ENCODE measurements around the gene RHBDL2. TPM values are rescaled to one million over a fixed set of nuclear protein-coding genes. Genes with fewer than 3 reads are reported as not detected.
A peak's percentile ranks its signal among the peaks of the same experiment; 100 is the strongest.

RHBDL2 gene
- total RNA-seq, 3 donors from 2014 or later (not counting 1 experiment from before 2014, with no cell fraction given), result not detected

- Mint-ChIP-seq H3K4me3 (no peak overlapping the region), H3K4me1 (peaks cover 20 to 22% of the 10 kb centered on the region in 2 donors), H3K27me3 (ENCODE audit: low read depth in 2 of 2) (no peaks in the 10 kb centered on the region), H3K27ac (no peak overlapping the region), H3K9me3 (no peaks in the 10 kb centered on the region), H3K36me3 (no peaks in the 10 kb centered on the region)
- H3K4me1 ChIP-seq (ENCODE audit: control insufficient read depth, insufficient read depth, low read length), result peaks cover 13% of the 10 kb centered on the region
- no peaks in the 10 kb centered on the region for H3K27me3 ChIP-seq (ENCODE audit: control insufficient read depth, insufficient read depth, low read length)
- ATAC-seq (no peak), DNase-seq (no peak)
- no peak overlapping the region for H3K4me3 ChIP-seq (ENCODE audit: low read length)
- 88% methylated on average over 2 of the region's 2 CpGs for WGBS (ENCODE audit: insufficient coverage)
- H3K9me3 ChIP-seq (ENCODE audit: control insufficient read depth, insufficient read depth, low read length), result no peaks in the 10 kb centered on the region
- no peaks in the 10 kb centered on the region for H3K36me3 ChIP-seq (ENCODE audit: control insufficient read depth, insufficient read depth, low read length)
- no peak overlapping the region for H3K27ac ChIP-seq (ENCODE audit: low read length)
- intact Hi-C loops (cut with micrococcal nuclease), result no loop called here
- no peak for TF ChIP-seq CTCF (IDR thresholded peaks at IDR 0.05)
Observed at GRCh38 chr1:38875811-38876210, 65.8 kb downstream of the RHBDL2 start.

- Histone ChIP-seq H3K27ac (ENCODE audit: low read length) (peak within 1 kb of the TSS; percentile 65), H3K4me3 (ENCODE audit: low read length) (peak within 1 kb of the TSS; percentile 80), H3K27me3 (ENCODE audit: control insufficient read depth, insufficient read depth, low read length) (no peaks in the 10 kb centered on the region), H3K36me3 (ENCODE audit: control insufficient read depth, insufficient read depth, low read length) (no peaks in the 10 kb centered on the region), H3K4me1 (ENCODE audit: control insufficient read depth, insufficient read depth, low read length) (peaks cover 13% of the 10 kb centered on the region), H3K9me3 (ENCODE audit: control insufficient read depth, insufficient read depth, low read length) (no peaks in the 10 kb centered on the region)
- ATAC-seq, result peak; percentile 98 to 99 (median 99)
- Mint-ChIP-seq H3K4me1 (peaks cover 22 to 25% of the 10 kb centered on the region in 2 donors), H3K4me3 (peak within 1 kb of the TSS; percentile 89), H3K27ac (peak within 1 kb of the TSS; percentile 84 to 89), H3K27me3 (ENCODE audit: low read depth in 2 of 2) (no peaks in the 10 kb centered on the region), H3K36me3 (no peaks in the 10 kb centered on the region), H3K9me3 (no peaks in the 10 kb centered on the region)
- TF ChIP-seq CTCF (IDR thresholded peaks at IDR 0.05), result no peak
- under 1% methylated on average over 68 of the region's 69 CpGs for WGBS (ENCODE audit: insufficient coverage)
- DNase-seq, result peak; percentile 96 to 99
- intact Hi-C loops (cut with micrococcal nuclease), result loop anchor here (1.0 to 5.0 kb wide), 2 partner anchors 14 to 154 kb away; partner anchors contain the start of genes NDUFS5 and RRAGC
Observed at GRCh38 chr1:38873027-38873969, 68.3 kb downstream of the RHBDL2 start, which contains the start of gene MYCBP. TSS of gene MYCBP (minus strand) at chr1:38873348. CDS start at chr1:38873305, 43 bp downstream.

- TF ChIP-seq CTCF (IDR thresholded peaks at IDR 0.05), result no peak
- ATAC-seq, result peak; percentile 0 to 41 (median 1)
- Histone ChIP-seq H3K4me1 (ENCODE audit: control insufficient read depth, insufficient read depth, low read length) (peaks cover 13% of the 10 kb centered on the region), H3K36me3 (ENCODE audit: control insufficient read depth, insufficient read depth, low read length) (no peaks in the 10 kb centered on the region), H3K9me3 (ENCODE audit: control insufficient read depth, insufficient read depth, low read length) (no peaks in the 10 kb centered on the region), H3K27me3 (ENCODE audit: control insufficient read depth, insufficient read depth, low read length) (no peaks in the 10 kb centered on the region), H3K27ac (ENCODE audit: low read length) (peak overlapping the region; percentile 59), H3K4me3 (ENCODE audit: low read length) (peak overlapping the region; percentile 80)
- H3K9me3 Mint-ChIP-seq, result no peaks in the 10 kb centered on the region
- peak overlapping the region; percentile 84 to 89 for H3K27ac Mint-ChIP-seq
- peak in 1 of 2 donors; percentile 57 for DNase-seq
- H3K27me3 Mint-ChIP-seq (ENCODE audit: low read depth in 2 of 2), result no peaks in the 10 kb centered on the region
- no peaks in the 10 kb centered on the region for H3K36me3 Mint-ChIP-seq
- 2% methylated on average over 24 of the region's 25 CpGs for WGBS (ENCODE audit: insufficient coverage)
- intact Hi-C loops (cut with micrococcal nuclease), result loop anchor here (1.0 to 5.0 kb wide), 2 partner anchors 13 to 155 kb away; partner anchors contain the start of genes NDUFS5 and RRAGC
- H3K4me3 Mint-ChIP-seq, result peak overlapping the region; percentile 89
- peaks cover 28 to 31% of the 10 kb centered on the region in 2 donors for H3K4me1 Mint-ChIP-seq
Observed at GRCh38 chr1:38872401-38873026, 69.1 kb downstream of the RHBDL2 start.
